H1 (cell line): ENCODE measurements around the gene RPS6KA4.

Source experiments
- BACH1 ChIP-seq: IDR thresholded peaks from 2 replicates; pipeline ENCODE4 v1.6.1; 2012; ENCODE audit warnings: low read length, improper control_type of control experiment
- CEBPB ChIP-seq: IDR thresholded peaks from 2 replicates; pipeline ENCODE4 v1.6.1; 2012; ENCODE audit warnings: low read depth, low read length
- CHD2 ChIP-seq: IDR thresholded peaks from 2 replicates; pipeline ENCODE4 v1.6.1; 2012; ENCODE audit warnings: low read length, improper control_type of control experiment
- EP300 ChIP-seq, 2 experiments: IDR thresholded peaks; 1 replicate in 1 of 2; 2 replicates in 1 of 2; pipeline ENCODE4 v1.6.1; 2011 to 2012; ENCODE audit warnings: low read depth in 2 of 2, low read length in 2 of 2, mild to moderate bottlenecking in 2 of 2, borderline replicate concordance in 1 of 2, inconsistent platforms in 1 of 2, moderate library complexity in 1 of 2
- EZH2 ChIP-seq: fragments of 200-600 bp; sonication (generic); IDR thresholded peaks from 2 replicates; pipeline ENCODE4 v1.7.1; 2012; ENCODE audit warnings: low read depth, mild to moderate bottlenecking, moderate library complexity, low read length, inconsistent platforms; ENCODE audit not compliant: severe bottlenecking
- GABPA ChIP-seq: IDR thresholded peaks from 2 replicates; pipeline ENCODE4 v1.6.1; 2011; ENCODE audit warnings: mild to moderate bottlenecking, low read length, moderate library complexity, borderline replicate concordance; ENCODE audit not compliant: insufficient read depth
- GTF2F1 ChIP-seq: IDR thresholded peaks from 2 replicates; pipeline ENCODE4 v1.6.1; 2012; ENCODE audit warnings: low read depth, low read length, improper control_type of control experiment, borderline replicate concordance
- JUND ChIP-seq: IDR thresholded peaks from 2 replicates; pipeline ENCODE4 v1.6.1; 2011; ENCODE audit warnings: mild to moderate bottlenecking, improper control_type of control experiment, low read length
- POLR2A ChIP-seq, 2 experiments: IDR thresholded peaks; 1 replicate in 1 of 2; 2 replicates in 1 of 2; pipeline ENCODE4 v1.6.1; 2011; ENCODE audit warnings: low read depth in 2 of 2, low read length in 2 of 2, mild to moderate bottlenecking in 2 of 2; ENCODE audit errors: control extremely low read depth in 1 of 2
- POLR2AphosphoS5 ChIP-seq: IDR thresholded peaks from 2 replicates; pipeline ENCODE4 v1.6.1; 2011; ENCODE audit warnings: low read depth, low read length
- RAD21 ChIP-seq, 2 experiments: IDR thresholded peaks in 1 of 2; conservative IDR thresholded peaks in 1 of 2; 2 replicates each; pipeline ENCODE4 v1.6.1; 2011; ENCODE audit warnings: low read depth in 2 of 2, low read length in 2 of 2, improper control_type of control experiment in 1 of 2, inconsistent platforms in 1 of 2, mild to moderate bottlenecking in 1 of 2, moderate library complexity in 1 of 2
- RFX5 ChIP-seq: IDR thresholded peaks from 2 replicates; pipeline ENCODE4 v1.6.1; 2011; ENCODE audit warnings: low read depth, low read length, improper control_type of control experiment, borderline replicate concordance
- ZNF274 ChIP-seq: IDR thresholded peaks from 2 replicates; pipeline ENCODE4 v1.7.0; 2012; ENCODE audit warnings: low read length, borderline replicate concordance; ENCODE audit errors: extremely low read depth
- TF ChIP-seq, protein P1 (sequence below), 3 experiments: IDR thresholded peaks; 1 replicate in 2 of 3; 2 replicates in 1 of 3; pipeline versions ENCODE4 v1.5.1 to v1.6.1; 2011; ENCODE audit warnings: low read length in 3 of 3, mild to moderate bottlenecking in 3 of 3, inconsistent platforms in 2 of 3, low read depth in 1 of 3, moderate library complexity in 1 of 3; ENCODE audit not compliant: insufficient read depth in 1 of 3; ENCODE audit errors: control extremely low read depth in 1 of 3

DNA sequence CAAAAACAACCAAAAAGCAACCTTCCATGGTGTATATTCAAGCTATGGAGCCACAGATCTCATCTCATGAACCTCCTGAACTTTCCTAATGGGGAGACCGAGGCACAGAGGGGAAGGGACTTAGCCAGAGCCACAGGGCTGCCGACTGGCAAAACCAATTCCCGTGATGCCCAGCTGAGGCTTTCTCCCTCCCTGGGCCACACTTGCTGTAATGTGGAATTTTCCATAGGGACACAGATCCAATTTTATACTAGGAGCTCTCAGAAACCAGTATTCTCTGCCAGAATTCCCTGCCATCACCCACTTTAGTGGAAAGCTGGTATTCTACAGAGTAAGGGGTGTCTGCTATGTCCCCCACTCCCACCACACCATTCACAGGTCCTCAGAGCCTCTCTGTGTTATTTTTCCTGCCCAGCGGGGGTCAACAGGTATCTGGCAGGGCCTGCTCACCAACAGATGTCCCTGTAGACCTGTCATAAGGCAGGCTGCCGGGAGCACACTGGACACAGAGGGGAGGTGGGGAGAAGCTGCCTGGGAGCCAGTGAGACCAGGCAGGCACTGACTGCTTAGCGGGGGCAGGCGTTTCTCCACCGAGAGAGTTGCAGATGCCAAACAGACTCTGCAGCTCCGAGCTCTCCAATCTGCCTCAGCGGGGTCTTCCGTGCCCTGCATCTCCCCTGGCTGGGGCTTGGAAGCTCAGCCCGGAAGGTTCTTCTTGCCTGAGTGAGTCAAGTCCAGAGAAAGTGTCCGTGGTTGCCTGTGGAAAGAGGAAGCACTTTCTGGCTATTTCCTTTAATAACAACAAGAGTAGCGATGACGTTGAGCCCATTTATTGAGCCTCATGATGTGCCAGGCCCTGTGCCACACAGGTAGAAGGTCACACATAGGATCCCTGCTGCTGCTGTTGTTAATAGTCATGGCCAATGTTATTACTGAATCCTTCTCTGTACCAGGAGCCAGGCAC is 26.3 kb downstream of the RPS6KA4 start:
- TF ChIP-seq, protein P1, sequence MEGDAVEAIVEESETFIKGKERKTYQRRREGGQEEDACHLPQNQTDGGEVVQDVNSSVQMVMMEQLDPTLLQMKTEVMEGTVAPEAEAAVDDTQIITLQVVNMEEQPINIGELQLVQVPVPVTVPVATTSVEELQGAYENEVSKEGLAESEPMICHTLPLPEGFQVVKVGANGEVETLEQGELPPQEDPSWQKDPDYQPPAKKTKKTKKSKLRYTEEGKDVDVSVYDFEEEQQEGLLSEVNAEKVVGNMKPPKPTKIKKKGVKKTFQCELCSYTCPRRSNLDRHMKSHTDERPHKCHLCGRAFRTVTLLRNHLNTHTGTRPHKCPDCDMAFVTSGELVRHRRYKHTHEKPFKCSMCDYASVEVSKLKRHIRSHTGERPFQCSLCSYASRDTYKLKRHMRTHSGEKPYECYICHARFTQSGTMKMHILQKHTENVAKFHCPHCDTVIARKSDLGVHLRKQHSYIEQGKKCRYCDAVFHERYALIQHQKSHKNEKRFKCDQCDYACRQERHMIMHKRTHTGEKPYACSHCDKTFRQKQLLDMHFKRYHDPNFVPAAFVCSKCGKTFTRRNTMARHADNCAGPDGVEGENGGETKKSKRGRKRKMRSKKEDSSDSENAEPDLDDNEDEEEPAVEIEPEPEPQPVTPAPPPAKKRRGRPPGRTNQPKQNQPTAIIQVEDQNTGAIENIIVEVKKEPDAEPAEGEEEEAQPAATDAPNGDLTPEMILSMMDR (IDR thresholded peaks at IDR 0.05; ENCODE audit: control extremely low read depth in 1 of 3, insufficient read depth in 1 of 3, low read depth in 1 of 3, low read length in 3 of 3): no peak
- TF ChIP-seq POLR2A (IDR thresholded peaks at IDR 0.05; ENCODE audit: control extremely low read depth in 1 of 2, low read depth in 2 of 2, low read length in 2 of 2) (no peak), ZNF274 (no peak), GABPA (no peak), EZH2 (no peak), BACH1 (no peak), EP300 (IDR thresholded peaks at IDR 0.05; ENCODE audit: borderline replicate concordance in 1 of 2, low read depth in 2 of 2, low read length in 2 of 2) (no peak), GTF2F1 (no peak), POLR2AphosphoS5 (no peak), CHD2 (no peak), CEBPB (no peak), RFX5 (no peak), RAD21 (IDR thresholded peaks at IDR 0.05 in 1 of 2, conservative IDR thresholded peaks at IDR 0.05 in 1 of 2; ENCODE audit: low read depth in 2 of 2, low read length in 2 of 2) (peak; percentile 14 to 45; a peak in 3 of 4 replicates), JUND (no peak)
